ENCODE data around the gene PTPRN2. TPM values are rescaled to one million over a fixed set of nuclear protein-coding genes. Genes with fewer than 3 reads are reported as not detected.

The PTPRN2 gene
- total and polyA plus RNA-seq, 9 of the 15 experiments (the other 6 are each of a cell fraction or from before 2014, with no cell fraction given): not detected

GRCh38 chr7:158004123-158004490 lies 583.5 kb downstream of the PTPRN2 start:
- POLR2A ChIA-PET: no interaction called here
- Histone ChIP-seq H3K9me1 (ENCODE audit: control insufficient read depth, insufficient read depth, low read length) (no peaks in the 10 kb centered on the region), H3K27ac (ENCODE audit: extremely low read depth, low read depth, low read length) (no peak overlapping the region), H3K9me3 (replicated peaks; ENCODE audit: control insufficient read depth, insufficient read depth, low read depth, low read length) (no peaks in the 10 kb centered on the region), H3K4me3 (no peak overlapping the region), H3K27me3 (ENCODE audit: control insufficient read depth in 2 of 2, insufficient read depth in 2 of 2, low read length in 2 of 2) (peaks cover 40 to 76% of the 10 kb centered on the region in 2 experiments), H2AFZ (ENCODE audit: low read depth, low read length) (no peak overlapping the region), H3K79me2 (ENCODE audit: control insufficient read depth, insufficient read depth, low read length) (no peaks in the 10 kb centered on the region), H3K4me2 (ENCODE audit: insufficient read depth, low read length) (no peak overlapping the region), H3K36me3 (ENCODE audit: control insufficient read depth, insufficient read depth, low read length) (no peaks in the 10 kb centered on the region), H3K9ac (ENCODE audit: insufficient read depth in 1 of 2, low read depth in 2 of 2, low read length in 2 of 2) (no peak overlapping the region), H4K20me1 (replicated peaks; ENCODE audit: control insufficient read depth, insufficient read depth, low read length) (no peaks in the 10 kb centered on the region), H3K4me1 (replicated peaks in 1 of 2; ENCODE audit: control insufficient read depth in 2 of 2, insufficient read depth in 2 of 2, low read length in 2 of 2) (peaks cover 0 to 4% of the 10 kb centered on the region in 2 experiments; a peak in 1 of 5 replicates)
- in situ Hi-C loops (cut with MboI) (no loop called here), intact Hi-C loops (cut with micrococcal nuclease) (no loop called here)
- WGBS (ENCODE audit: insufficient coverage, low coverage, missing lambda C conversion rate): 0% methylated on average over 2 of the region's 2 CpGs
- BruUV-seq (replicated peaks): no TSS peak
- DNase-seq (ENCODE audit: extremely low read depth in 1 of 4, low spot score in 3 of 4): no peak
- ATAC-seq: no peak
- TF ChIP-seq ZSCAN29 (IDR thresholded peaks at IDR 0.05): no peak
- TF ChIP-seq HLTF (IDR thresholded peaks at IDR 0.05): no peak
- no peak for TF ChIP-seq KAT7 (CRISPR knock-in tag; IDR thresholded peaks at IDR 0.05; ENCODE audit: borderline replicate concordance)
- TF ChIP-seq CREB1 (IDR thresholded peaks at IDR 0.05): no peak
- TF ChIP-seq CREB1 (CRISPR knock-in tag; IDR thresholded peaks at IDR 0.05): no peak
- FAIRE-seq: no peak
- CTCF ChIA-PET (ENCODE audit: low intra/inter-chr PET ratio): no interaction called here

DNA sequence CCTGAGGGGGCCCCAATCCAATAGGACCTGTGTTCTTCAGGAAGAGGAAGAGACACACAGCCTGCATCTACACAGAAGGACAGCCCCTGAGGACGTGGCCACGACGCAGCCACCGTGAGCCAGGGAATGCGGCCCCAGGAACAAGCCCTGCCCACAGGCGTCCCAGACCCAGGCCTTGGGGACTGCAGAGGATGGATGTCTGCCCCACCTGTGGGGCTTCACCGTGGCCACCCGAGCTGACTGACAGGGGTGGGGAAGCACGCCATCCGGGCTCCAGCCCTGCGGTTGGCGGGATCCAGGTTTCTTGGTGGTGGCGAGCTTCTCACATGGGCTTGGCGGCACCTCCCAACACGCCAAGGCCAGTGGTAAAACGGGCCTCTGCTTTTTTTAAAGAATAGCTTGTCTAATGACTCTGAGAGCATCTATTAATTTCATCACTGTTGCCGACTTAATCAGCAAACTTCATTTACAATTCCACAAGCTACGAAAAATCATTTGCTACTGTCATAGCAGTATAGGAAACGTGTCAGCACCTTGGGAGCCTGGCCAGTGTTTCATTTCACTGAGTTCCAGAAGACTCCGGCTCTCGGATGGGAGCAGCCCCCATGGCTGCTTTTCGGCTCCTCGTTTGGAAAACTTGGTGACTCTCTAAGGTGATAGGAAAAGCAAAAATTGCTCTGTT lies 584.0 kb downstream of the PTPRN2 start:
- Histone ChIP-seq H3K4me2 (ENCODE audit: insufficient read depth, low read length) (no peak overlapping the region), H3K4me1 (replicated peaks in 1 of 2; ENCODE audit: control insufficient read depth in 2 of 2, insufficient read depth in 2 of 2, low read length in 2 of 2) (peaks cover 0 to 4% of the 10 kb centered on the region in 2 experiments; a peak in 1 of 5 replicates), H2AFZ (ENCODE audit: low read depth, low read length) (no peak overlapping the region), H3K9ac (ENCODE audit: insufficient read depth in 1 of 2, low read depth in 2 of 2, low read length in 2 of 2) (no peak overlapping the region; a peak in 1 of 4 replicates), H3K4me3 (no peak overlapping the region), H3K27me3 (ENCODE audit: control insufficient read depth in 2 of 2, insufficient read depth in 2 of 2, low read length in 2 of 2) (peaks cover 40 to 74% of the 10 kb centered on the region in 2 experiments), H4K20me1 (replicated peaks; ENCODE audit: control insufficient read depth, insufficient read depth, low read length) (no peaks in the 10 kb centered on the region), H3K9me1 (ENCODE audit: control insufficient read depth, insufficient read depth, low read length) (no peaks in the 10 kb centered on the region), H3K9me3 (replicated peaks; ENCODE audit: control insufficient read depth, insufficient read depth, low read depth, low read length) (no peaks in the 10 kb centered on the region), H3K36me3 (ENCODE audit: control insufficient read depth, insufficient read depth, low read length) (no peaks in the 10 kb centered on the region), H3K27ac (ENCODE audit: extremely low read depth, low read depth, low read length) (no peak overlapping the region), H3K79me2 (ENCODE audit: control insufficient read depth, insufficient read depth, low read length) (no peaks in the 10 kb centered on the region)
- in situ Hi-C loops (cut with MboI): no loop called here
- no peak for FAIRE-seq
- CTCF ChIA-PET (ENCODE audit: low intra/inter-chr PET ratio): no interaction called here
- 4% methylated on average over 23 of the region's 23 CpGs for WGBS (ENCODE audit: insufficient coverage, low coverage, missing lambda C conversion rate)
- intact Hi-C loops (cut with micrococcal nuclease): no loop called here
- no peak for ATAC-seq
- POLR2A ChIA-PET: no interaction called here
- no peak for DNase-seq (ENCODE audit: extremely low read depth in 1 of 4, low spot score in 3 of 4)
- BruUV-seq (replicated peaks): no TSS peak
- TF ChIP-seq CREB3L1 (IDR thresholded peaks at IDR 0.05; ENCODE audit: borderline replicate concordance, low read depth): no peak
